ENCODE data around the gene SUSD3. TPM values are rescaled to one million over a fixed set of nuclear protein-coding genes. Genes with fewer than 3 reads are reported as not detected.

The SUSD3 gene
- total RNA-seq, 1 experiment from 2014 or later, result not detected

DNA sequence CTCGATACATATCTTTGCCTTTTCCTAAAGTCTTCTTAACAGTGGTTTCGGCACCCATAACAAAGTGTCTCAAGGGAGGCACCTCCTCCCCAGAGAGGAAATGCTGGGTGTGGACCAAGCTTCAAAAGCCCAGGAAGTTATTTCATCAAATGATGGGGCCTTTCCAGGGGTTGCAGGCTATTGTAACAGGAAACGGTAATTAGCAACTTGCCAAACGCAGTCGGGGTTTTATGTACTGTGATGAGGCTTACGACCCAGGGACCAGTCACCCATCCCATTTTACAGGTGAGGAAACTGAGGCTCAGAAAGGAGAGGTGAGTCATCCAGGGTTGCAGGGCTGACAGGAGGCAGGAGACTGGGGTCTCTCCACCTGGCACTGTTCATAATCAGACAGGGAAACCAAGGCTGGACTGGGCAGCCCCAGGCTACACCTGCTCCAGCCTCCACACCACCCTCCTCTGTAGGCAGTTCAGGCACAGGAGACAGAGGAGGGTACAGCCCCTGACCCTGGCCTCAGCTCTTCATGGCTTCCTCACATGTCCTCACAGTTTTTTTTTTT is 30.0 kb upstream of the SUSD3 start:
- Histone ChIP-seq H3K9me3 (ENCODE audit: low read depth, low read length, poor library complexity, severe bottlenecking) (no peaks in the 10 kb centered on the region), H3K27me3 (replicated peaks; ENCODE audit: insufficient read depth, low read depth, low read length, poor library complexity) (no peaks in the 10 kb centered on the region), H3K4me3 (ENCODE audit: low read depth, low read length, poor library complexity, severe bottlenecking) (no peak overlapping the region), H3K36me3 (ENCODE audit: insufficient read depth, low read length, poor library complexity, severe bottlenecking) (no peaks in the 10 kb centered on the region), H3K4me1 (ENCODE audit: insufficient read depth, low read length, poor library complexity, severe bottlenecking) (peaks cover 13% of the 10 kb centered on the region), H3K27ac (ENCODE audit: low read depth, low read length, poor library complexity, severe bottlenecking) (no peak overlapping the region)
- peak; percentile 73 for DNase-seq (ENCODE audit: low spot score)
- TF ChIP-seq, protein P1, sequence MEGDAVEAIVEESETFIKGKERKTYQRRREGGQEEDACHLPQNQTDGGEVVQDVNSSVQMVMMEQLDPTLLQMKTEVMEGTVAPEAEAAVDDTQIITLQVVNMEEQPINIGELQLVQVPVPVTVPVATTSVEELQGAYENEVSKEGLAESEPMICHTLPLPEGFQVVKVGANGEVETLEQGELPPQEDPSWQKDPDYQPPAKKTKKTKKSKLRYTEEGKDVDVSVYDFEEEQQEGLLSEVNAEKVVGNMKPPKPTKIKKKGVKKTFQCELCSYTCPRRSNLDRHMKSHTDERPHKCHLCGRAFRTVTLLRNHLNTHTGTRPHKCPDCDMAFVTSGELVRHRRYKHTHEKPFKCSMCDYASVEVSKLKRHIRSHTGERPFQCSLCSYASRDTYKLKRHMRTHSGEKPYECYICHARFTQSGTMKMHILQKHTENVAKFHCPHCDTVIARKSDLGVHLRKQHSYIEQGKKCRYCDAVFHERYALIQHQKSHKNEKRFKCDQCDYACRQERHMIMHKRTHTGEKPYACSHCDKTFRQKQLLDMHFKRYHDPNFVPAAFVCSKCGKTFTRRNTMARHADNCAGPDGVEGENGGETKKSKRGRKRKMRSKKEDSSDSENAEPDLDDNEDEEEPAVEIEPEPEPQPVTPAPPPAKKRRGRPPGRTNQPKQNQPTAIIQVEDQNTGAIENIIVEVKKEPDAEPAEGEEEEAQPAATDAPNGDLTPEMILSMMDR (conservative IDR thresholded peaks at IDR 0.05; ENCODE audit: low read depth, low read length), result no peak
- intact Hi-C loops (cut with micrococcal nuclease; ENCODE audit: unreplicated experiment), result no loop called here
- no TSS peak for BruUV-seq (replicated peaks)
- CTCF ChIA-PET, result no interaction called here
- POLR2A ChIA-PET (ENCODE audit: low non-redundant PET), result interaction anchor here (0.6 kb wide), 1 partner anchor 974 kb away, joined by 6 read pairs; no protein-coding TSS in a partner anchor

DNA sequence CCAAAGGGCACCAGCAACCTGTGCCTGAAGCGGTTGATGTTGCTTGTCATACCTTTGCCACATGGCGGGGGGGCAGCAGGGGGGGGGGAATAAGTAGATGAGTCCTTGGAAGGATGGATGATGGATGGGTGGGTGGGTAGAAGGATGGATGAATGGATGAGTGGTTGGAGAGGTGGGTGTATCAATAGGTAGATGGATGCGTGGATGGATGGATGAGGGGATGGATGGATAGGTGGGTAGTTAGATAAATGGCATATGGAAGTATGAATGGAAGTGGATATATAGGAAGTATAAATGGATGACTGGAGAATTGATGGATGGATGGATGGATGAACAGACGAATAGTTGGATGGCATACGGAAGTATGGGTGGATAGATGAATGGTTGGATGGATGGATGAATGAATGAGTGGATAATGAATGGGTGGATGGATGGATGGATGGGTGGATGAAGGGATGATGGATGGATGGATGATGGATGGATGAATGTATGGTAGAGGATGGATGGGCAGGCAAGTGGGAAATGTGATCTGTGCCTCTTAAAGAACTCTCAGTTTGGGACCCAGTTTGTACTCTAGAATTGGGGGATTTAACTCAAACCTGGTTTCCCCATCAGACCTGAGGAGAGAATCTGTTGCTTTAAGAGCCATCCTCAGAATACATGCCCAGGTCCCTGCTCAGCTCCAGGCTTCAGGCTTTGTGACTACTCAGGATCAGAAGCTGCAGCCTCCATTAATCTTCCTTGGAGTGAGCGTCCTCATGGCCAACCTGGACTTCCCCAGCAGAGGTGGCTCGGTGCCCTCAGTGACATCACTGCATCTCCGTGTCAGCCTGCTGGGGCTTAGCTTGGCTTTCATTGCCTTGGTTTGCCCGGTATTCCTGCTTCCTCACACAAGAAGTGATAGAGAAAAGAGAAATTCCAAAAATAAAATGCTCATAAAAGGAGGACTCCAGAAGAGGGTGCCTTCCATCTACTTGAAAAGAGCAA is 27.6 kb upstream of the SUSD3 start:
- CTCF ChIA-PET, result no interaction called here
- no peak for DNase-seq (ENCODE audit: low spot score)
- Histone ChIP-seq H3K4me3 (ENCODE audit: low read depth, low read length, poor library complexity, severe bottlenecking) (no peak overlapping the region), H3K4me1 (ENCODE audit: insufficient read depth, low read length, poor library complexity, severe bottlenecking) (peaks cover 13% of the 10 kb centered on the region), H3K27me3 (replicated peaks; ENCODE audit: insufficient read depth, low read depth, low read length, poor library complexity) (no peaks in the 10 kb centered on the region), H3K9me3 (ENCODE audit: low read depth, low read length, poor library complexity, severe bottlenecking) (no peaks in the 10 kb centered on the region), H3K36me3 (ENCODE audit: insufficient read depth, low read length, poor library complexity, severe bottlenecking) (no peaks in the 10 kb centered on the region), H3K27ac (ENCODE audit: low read depth, low read length, poor library complexity, severe bottlenecking) (no peak overlapping the region)
- no TSS peak for BruUV-seq (replicated peaks)
- POLR2A ChIA-PET (ENCODE audit: low non-redundant PET), result no interaction called here
- intact Hi-C loops (cut with micrococcal nuclease; ENCODE audit: unreplicated experiment), result no loop called here
- TF ChIP-seq, protein P1 (conservative IDR thresholded peaks at IDR 0.05; ENCODE audit: low read depth, low read length), result no peak
- TF ChIP-seq EZH2 (IDR thresholded peaks at IDR 0.05; ENCODE audit: borderline replicate concordance, low read depth, low read length, poor library complexity, severe bottlenecking), result no peak

DNA sequence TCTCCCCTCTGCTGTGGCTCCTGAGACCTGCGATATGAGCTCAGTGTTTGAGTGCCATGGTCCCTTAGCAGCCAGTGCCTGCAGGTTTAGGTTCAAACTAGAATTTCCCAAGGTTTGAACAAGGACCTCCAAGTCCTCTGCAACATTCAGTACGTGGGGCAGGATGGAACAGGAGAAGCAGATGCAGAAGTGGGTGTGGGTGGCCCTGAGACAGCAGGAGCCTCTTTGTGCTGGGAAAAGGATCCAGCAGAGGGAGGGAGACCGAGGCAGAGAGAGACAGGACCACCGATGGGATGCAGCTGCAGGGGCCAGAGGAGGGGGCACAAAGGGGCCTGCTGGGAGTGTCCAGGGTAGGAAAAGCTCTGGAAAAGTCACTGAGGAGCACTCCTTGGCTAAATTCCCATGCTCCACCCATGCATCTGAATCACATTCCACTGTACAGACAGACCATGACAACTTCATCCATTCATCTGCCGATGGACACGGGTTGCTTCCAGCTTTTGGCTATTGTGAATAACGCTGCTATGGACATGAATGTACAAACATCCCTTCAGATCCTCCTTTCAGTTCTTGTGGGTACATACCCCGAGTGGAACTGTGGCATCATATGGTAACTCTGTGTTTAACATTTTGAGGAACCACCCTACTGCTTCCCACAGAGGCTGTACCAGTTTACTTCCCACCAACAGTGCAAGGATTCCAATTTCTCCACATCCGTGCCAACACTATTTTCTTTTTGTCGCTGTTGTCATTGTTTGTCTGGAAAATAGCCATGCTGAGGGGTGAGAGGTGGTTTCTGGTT is 26.7 kb upstream of the SUSD3 start:
- no peaks in the 10 kb centered on the region for H3K9me3 ChIP-seq (ENCODE audit: low read depth, low read length, poor library complexity, severe bottlenecking)
- intact Hi-C loops (cut with micrococcal nuclease; ENCODE audit: unreplicated experiment), result no loop called here
- DNase-seq (ENCODE audit: low spot score), result no peak
- no peak overlapping the region for H3K4me3 ChIP-seq (ENCODE audit: low read depth, low read length, poor library complexity, severe bottlenecking)
- no peaks in the 10 kb centered on the region for H3K27me3 ChIP-seq (replicated peaks; ENCODE audit: insufficient read depth, low read depth, low read length, poor library complexity)
- BruUV-seq (replicated peaks), result no TSS peak
- peaks cover 13% of the 10 kb centered on the region for H3K4me1 ChIP-seq (ENCODE audit: insufficient read depth, low read length, poor library complexity, severe bottlenecking)
- POLR2A ChIA-PET (ENCODE audit: low non-redundant PET), result no interaction called here
- no peaks in the 10 kb centered on the region for H3K36me3 ChIP-seq (ENCODE audit: insufficient read depth, low read length, poor library complexity, severe bottlenecking)
- TF ChIP-seq, protein P1 (conservative IDR thresholded peaks at IDR 0.05; ENCODE audit: low read depth, low read length), result no peak
- TF ChIP-seq EZH2 (IDR thresholded peaks at IDR 0.05; ENCODE audit: borderline replicate concordance, low read depth, low read length, poor library complexity, severe bottlenecking), result no peak
- CTCF ChIA-PET, result no interaction called here
- H3K27ac ChIP-seq (ENCODE audit: low read depth, low read length, poor library complexity, severe bottlenecking), result no peak overlapping the region

All from A673 (cell line).